Mesodermal cell (in vitro differentiated cells): ENCODE results near the gene CPN2.

Experiments used
- H3K27ac ChIP-seq: 2 replicates; pipeline ENCODE4 v1.7.0; 2013; ENCODE audit warnings: mild to moderate bottlenecking, low read depth, low read length, moderate library complexity; ENCODE audit not compliant: severe bottlenecking
- H3K36me3 ChIP-seq: 2 replicates; pipeline ENCODE4 v1.7.1; 2013; ENCODE audit warnings: mild to moderate bottlenecking, low read length, moderate library complexity; ENCODE audit not compliant: control insufficient read depth, insufficient read depth
- H3K4me1 ChIP-seq: one replicate; pipeline ENCODE4 v1.7.1; 2013; ENCODE audit warnings: mild to moderate bottlenecking, low read length; ENCODE audit not compliant: insufficient read depth, control insufficient read depth, poor library complexity, severe bottlenecking
- H3K4me3 ChIP-seq: 2 replicates; pipeline ENCODE4 v1.7.0; 2013; ENCODE audit warnings: low read length, control low read depth, mild to moderate bottlenecking; ENCODE audit not compliant: insufficient read depth, poor library complexity, severe bottlenecking; ENCODE audit errors: extremely low read depth
- H3K9me3 ChIP-seq: 2 replicates; pipeline ENCODE4 v1.7.1; 2013; ENCODE audit warnings: mild to moderate bottlenecking, low read length, moderate library complexity; ENCODE audit not compliant: control insufficient read depth
- WGBS, 2 experiments: methylation state at CpG; one replicate each; pipeline ENCODE4 v1.1.5; 2013; ENCODE audit warnings: missing lambda C conversion rate in 2 of 2; ENCODE audit not compliant: insufficient coverage in 2 of 2; 5-methylcytosine and 5-hydroxymethylcytosine counted together

CPN2 gene

GRCh38 chr3:194354315-194354714 lies 3.2 kb upstream of the CPN2 start:
- Histone ChIP-seq H3K27ac (no peak overlapping the region), H3K4me3 (no peak overlapping the region), H3K36me3 (no peaks in the 10 kb centered on the region), H3K9me3 (no peaks in the 10 kb centered on the region), H3K4me1 (no peaks in the 10 kb centered on the region)
- 69 to 81% methylated on average over 2 of the region's 2 CpGs for WGBS, 2 experiments

- H3K4me3 ChIP-seq, result no peak overlapping the region
- 95 to 99% methylated on average over 10 of the region's 10 CpGs for WGBS, 2 experiments
- no peaks in the 10 kb centered on the region for H3K9me3 ChIP-seq
- H3K4me1 ChIP-seq, result no peaks in the 10 kb centered on the region
- H3K36me3 ChIP-seq, result no peaks in the 10 kb centered on the region
- no peak overlapping the region for H3K27ac ChIP-seq
These were observed 1.6 kb upstream of the CPN2 start for GRCh38 chr3:194352667-194353246.

- Histone ChIP-seq H3K9me3 (no peaks in the 10 kb centered on the region), H3K36me3 (no peaks in the 10 kb centered on the region), H3K4me1 (no peaks in the 10 kb centered on the region), H3K4me3 (no peak overlapping the region), H3K27ac (no peak overlapping the region)
- 90 to 96% methylated on average over 13 to 14 of the region's 14 CpGs for WGBS, 2 experiments
These were observed 916 bp upstream of the CPN2 start for GRCh38 chr3:194351952-194352536.

- H3K27ac ChIP-seq, result no peak overlapping the region
- no peaks in the 10 kb centered on the region for H3K36me3 ChIP-seq
- no peaks in the 10 kb centered on the region for H3K4me1 ChIP-seq
- no peak overlapping the region for H3K4me3 ChIP-seq
- 83% methylated on average over 1 of the region's 3 CpGs; no CpG with 5 or more reads in 1 of the 2 experiments for WGBS, 2 experiments
- no peaks in the 10 kb centered on the region for H3K9me3 ChIP-seq
These were observed 429 bp downstream of the CPN2 start for GRCh38 chr3:194350726-194351071.

GRCh38 chr3:194348354-194348753 lies 2.8 kb downstream of the CPN2 start:
- no peak overlapping the region for H3K27ac ChIP-seq
- no peaks in the 10 kb centered on the region for H3K9me3 ChIP-seq
- H3K4me1 ChIP-seq, result no peaks in the 10 kb centered on the region
- 92 to 100% methylated on average over 3 of the region's 6 CpGs for WGBS, 2 experiments
- H3K4me3 ChIP-seq, result no peak overlapping the region
- no peaks in the 10 kb centered on the region for H3K36me3 ChIP-seq

- WGBS, 2 experiments, result 80 to 86% methylated on average over 4 of the region's 5 CpGs
- Histone ChIP-seq H3K27ac (no peak overlapping the region), H3K9me3 (no peaks in the 10 kb centered on the region), H3K36me3 (no peaks in the 10 kb centered on the region), H3K4me1 (no peaks in the 10 kb centered on the region), H3K4me3 (no peak overlapping the region)
These were observed 4.5 kb downstream of the CPN2 start for GRCh38 chr3:194346621-194347020.

GRCh38 chr3:194346035-194346434 lies 5.1 kb downstream of the CPN2 start:
- H3K4me1 ChIP-seq, result no peaks in the 10 kb centered on the region
- no peak overlapping the region for H3K27ac ChIP-seq
- WGBS, 2 experiments, result 84 to 95% methylated on average over 7 to 8 of the region's 9 CpGs
- no peak overlapping the region for H3K4me3 ChIP-seq
- no peaks in the 10 kb centered on the region for H3K9me3 ChIP-seq
- no peaks in the 10 kb centered on the region for H3K36me3 ChIP-seq

GRCh38 chr3:194344012-194344411 lies 7.1 kb downstream of the CPN2 start:
- Histone ChIP-seq H3K27ac (no peak overlapping the region), H3K4me1 (no peaks in the 10 kb centered on the region), H3K4me3 (no peak overlapping the region), H3K36me3 (no peaks in the 10 kb centered on the region), H3K9me3 (no peaks in the 10 kb centered on the region)
- WGBS, 2 experiments, result 32 to 36% methylated on average over 9 of the region's 9 CpGs

GRCh38 chr3:194343561-194343893 lies 7.6 kb downstream of the CPN2 start:
- no peaks in the 10 kb centered on the region for H3K9me3 ChIP-seq
- 55 to 67% methylated on average over 1 to 2 of the region's 2 CpGs for WGBS, 2 experiments
- no peak overlapping the region for H3K4me3 ChIP-seq
- no peaks in the 10 kb centered on the region for H3K4me1 ChIP-seq
- H3K27ac ChIP-seq, result no peak overlapping the region
- no peaks in the 10 kb centered on the region for H3K36me3 ChIP-seq

- H3K4me3 ChIP-seq, result no peak overlapping the region
- H3K4me1 ChIP-seq, result no peaks in the 10 kb centered on the region
- no peak overlapping the region for H3K27ac ChIP-seq
- no peaks in the 10 kb centered on the region for H3K36me3 ChIP-seq
- H3K9me3 ChIP-seq, result no peaks in the 10 kb centered on the region
- WGBS, 2 experiments, result 77 to 95% methylated on average over 5 to 7 of the region's 9 CpGs
These were observed 8.1 kb downstream of the CPN2 start for GRCh38 chr3:194342861-194343560.

GRCh38 chr3:194340757-194341400 lies 10.2 kb downstream of the CPN2 start:
- Histone ChIP-seq H3K36me3 (no peaks in the 10 kb centered on the region), H3K9me3 (no peaks in the 10 kb centered on the region), H3K4me1 (peaks cover 5% of the 10 kb centered on the region), H3K27ac (no peak overlapping the region), H3K4me3 (no peak overlapping the region)
- 72 to 74% methylated on average over 22 to 24 of the region's 24 CpGs for WGBS, 2 experiments
